Astrocyte (in vitro differentiated cells and primary cell): ENCODE measurements around the gene AATF. TPM values are rescaled to one million over a fixed set of nuclear protein-coding genes. Genes with fewer than 3 reads are reported as not detected.

Experiments used
- DNase-seq: peaks from one replicate; pipeline ENCODE4 v3.0.0-alpha.2; 2010; ENCODE audit warnings: low read depth
- FAIRE-seq: peaks from 2 replicates; lab custom pipeline; 2011; peaks lifted over from hg19 to GRCh38; lab: Jason Lieb, UNC
- H2AFZ ChIP-seq: 2 replicates; pipeline ENCODE4 v1.6.0; 2012; ENCODE audit warnings: low read depth, low read length, inconsistent platforms
- H3K27ac ChIP-seq: 2 replicates; pipeline ENCODE4 v1.5.1; 2011; ENCODE audit warnings: low read depth, low read length, inconsistent platforms
- H3K27me3 ChIP-seq: 2 replicates; pipeline ENCODE4 v1.6.0; 2011; ENCODE audit warnings: low read length, inconsistent platforms; ENCODE audit not compliant: insufficient read depth
- H3K36me3 ChIP-seq: 2 replicates; pipeline ENCODE4 v1.5.1; 2011; ENCODE audit warnings: low read length, inconsistent platforms; ENCODE audit not compliant: insufficient read depth
- H3K4me1 ChIP-seq: 2 replicates; pipeline ENCODE4 v1.5.1; 2011; ENCODE audit warnings: low read length, inconsistent platforms; ENCODE audit not compliant: insufficient read depth
- H3K4me2 ChIP-seq: 2 replicates; pipeline ENCODE4 v1.6.0; 2012; ENCODE audit warnings: low read length, inconsistent platforms
- H3K4me3 ChIP-seq: 2 replicates; pipeline ENCODE4 v1.5.1; 2011; ENCODE audit warnings: low read depth, mild to moderate bottlenecking, low read length, inconsistent platforms; ENCODE audit not compliant: insufficient read depth
- H3K79me2 ChIP-seq: 2 replicates; pipeline ENCODE4 v1.6.0; 2012; ENCODE audit warnings: mild to moderate bottlenecking, low read length, inconsistent platforms; ENCODE audit not compliant: insufficient read depth
- H3K9ac ChIP-seq: 2 replicates; pipeline ENCODE4 v1.6.0; 2012; ENCODE audit warnings: mild to moderate bottlenecking, low read length, inconsistent platforms
- H3K9me3 ChIP-seq: 2 replicates; pipeline ENCODE4 v1.5.1; 2012; ENCODE audit warnings: low read depth, mild to moderate bottlenecking, low read length, inconsistent platforms; ENCODE audit not compliant: insufficient read depth
- H4K20me1 ChIP-seq: 2 replicates; pipeline ENCODE4 v1.6.0; 2012; ENCODE audit warnings: low read length, inconsistent platforms; ENCODE audit not compliant: insufficient read depth
- H3K27ac Mint-ChIP-seq: one replicate; pipeline ENCODE4 v1.8.0; 2021; ENCODE audit warnings: mild to moderate bottlenecking, mixed read lengths; ENCODE audit not compliant: unreplicated experiment
- H3K27me3 Mint-ChIP-seq: one replicate; pipeline ENCODE4 v1.8.0; 2021; ENCODE audit warnings: low read depth, mixed read lengths; ENCODE audit not compliant: unreplicated experiment
- H3K36me3 Mint-ChIP-seq: one replicate; pipeline ENCODE4 v1.8.0; 2021; ENCODE audit warnings: low read depth, mixed read lengths; ENCODE audit not compliant: unreplicated experiment
- H3K4me1 Mint-ChIP-seq: one replicate; pipeline ENCODE4 v1.8.0; 2021; ENCODE audit warnings: low read depth, mixed read lengths; ENCODE audit not compliant: unreplicated experiment
- H3K4me3 Mint-ChIP-seq: one replicate; pipeline ENCODE4 v1.8.0; 2021; ENCODE audit warnings: mild to moderate bottlenecking, moderate library complexity, mixed read lengths; ENCODE audit not compliant: unreplicated experiment
- H3K9me3 Mint-ChIP-seq: one replicate; pipeline ENCODE4 v1.8.0; 2021; ENCODE audit warnings: mild to moderate bottlenecking, mixed read lengths; ENCODE audit not compliant: unreplicated experiment
- CTCF ChIP-seq: IDR thresholded peaks from 2 replicates; pipeline ENCODE4 v1.5.1; 2011; ENCODE audit warnings: low read depth, mild to moderate bottlenecking, inconsistent platforms, low read length, moderate library complexity; ENCODE audit not compliant: insufficient read depth
- EZH2 ChIP-seq: IDR thresholded peaks from 2 replicates; pipeline ENCODE4 v1.6.1; 2012; ENCODE audit warnings: mild to moderate bottlenecking, low read length, inconsistent platforms; ENCODE audit not compliant: insufficient read depth
- total RNA-seq: library from RNA; stranded (reverse); gene quantifications from 2 replicates; pipeline ENCODE4 v1.2.1, GENCODE V29; 2021

The AATF gene
- total RNA-seq, 1 donor from 2014 or later: 47.1 TPM

GRCh38 chr17:37083456-37083855 is 134.7 kb downstream of the AATF start:
- Histone ChIP-seq H3K27ac (no peak overlapping the region), H3K4me3 (no peak overlapping the region), H4K20me1 (peaks cover 3% of the 10 kb centered on the region), H3K9me3 (no peaks in the 10 kb centered on the region), H3K9ac (no peak overlapping the region), H3K27me3 (no peaks in the 10 kb centered on the region), H3K4me1 (no peaks in the 10 kb centered on the region), H3K36me3 (peaks cover 17% of the 10 kb centered on the region), H3K79me2 (no peaks in the 10 kb centered on the region), H3K4me2 (no peak overlapping the region), H2AFZ (no peak overlapping the region)
- Mint-ChIP-seq H3K27me3 (no peaks in the 10 kb centered on the region), H3K4me3 (no peak overlapping the region), H3K9me3 (peaks cover 2% of the 10 kb centered on the region), H3K36me3 (peaks cover 15% of the 10 kb centered on the region), H3K27ac (no peak overlapping the region), H3K4me1 (peaks cover 4% of the 10 kb centered on the region)
- DNase-seq (no peak), FAIRE-seq (no peak)
- TF ChIP-seq CTCF (no peak), EZH2 (no peak)

- H3K4me2 ChIP-seq: no peak overlapping the region
- no peak for FAIRE-seq
These were observed 135.6 kb downstream of the AATF start for GRCh38 chr17:37084372-37084771.

More at GRCh38 chr17:37084372-37084771, 135.6 kb downstream of the AATF start:
- Histone ChIP-seq H3K9ac (no peak overlapping the region), H2AFZ (no peak overlapping the region), H3K27me3 (no peaks in the 10 kb centered on the region), H4K20me1 (peaks cover 3% of the 10 kb centered on the region), H3K4me1 (no peaks in the 10 kb centered on the region), H3K4me3 (no peak overlapping the region), H3K9me3 (no peaks in the 10 kb centered on the region), H3K36me3 (peaks cover 17% of the 10 kb centered on the region), H3K27ac (no peak overlapping the region), H3K79me2 (no peaks in the 10 kb centered on the region)
- Mint-ChIP-seq H3K4me3 (no peak overlapping the region), H3K36me3 (peaks cover 16% of the 10 kb centered on the region), H3K4me1 (peaks cover 4% of the 10 kb centered on the region), H3K27me3 (no peaks in the 10 kb centered on the region), H3K27ac (no peak overlapping the region), H3K9me3 (peaks cover 1% of the 10 kb centered on the region)
- DNase-seq: no peak
- no peak for TF ChIP-seq CTCF
- TF ChIP-seq EZH2: no peak
